SK-N-SH (cell line): ENCODE results near the gene CFAP299. TPM values are rescaled to one million over a fixed set of nuclear protein-coding genes. Genes with fewer than 3 reads are reported as not detected.

Experiments
- CTCF ChIA-PET: fragments of 300-600, 350-600 bp; formaldehyde crosslinking; extraction: SDS; loops from one replicate; lab custom pipeline; 2021; lab: Yijun Ruan, JAX
- POLR2A ChIA-PET: fragments of 350-600 bp; sonication (Branson Sonifier 250); formaldehyde crosslinking; extraction: SDS; loops from one replicate; lab custom pipeline; 2020; ENCODE audit warnings: antibody characterized with exemption, inconsistent platforms; lab: Yijun Ruan, JAX
- DNase-seq: peaks from one replicate; pipeline ENCODE4 v3.0.0; 2012
- H2AFZ ChIP-seq: fragments of 200-600 bp; sonication (generic); 2 replicates; pipeline ENCODE4 v1.8.1; 2016; ENCODE audit warnings: antibody characterized with exemption, mild to moderate bottlenecking, low read depth
- H3F3A ChIP-seq: fragments of 200-600 bp; sonication (generic); replicated peaks from 2 replicates; pipeline ENCODE3; 2016; ENCODE audit warnings: antibody characterized with exemption, mild to moderate bottlenecking; ENCODE audit not compliant: insufficient read depth
- H3K27ac ChIP-seq, 2 experiments: fragments of 200-500 bp in 1 of 2; fragments of 200-600 bp in 1 of 2; sonication (Bioruptor generic) in 1 of 2; sonication (generic), shearing (Covaris generic) in 1 of 2; 2 replicates each; pipeline versions ENCODE4 v1.5.1 to v1.6.1; 2014 to 2016; ENCODE audit warnings: low read depth in 2 of 2, inconsistent platforms in 1 of 2, low read length in 1 of 2, mild to moderate bottlenecking in 1 of 2, mixed read lengths in 1 of 2
- H3K27me3 ChIP-seq: fragments of 200-600 bp; sonication (generic), shearing (Covaris generic); 2 replicates; pipeline ENCODE4 v1.6.1; 2016; ENCODE audit warnings: mixed run types; ENCODE audit not compliant: insufficient read depth
- H3K36me3 ChIP-seq, 2 experiments: fragments of 200-500 bp in 1 of 2; fragments of 200-600 bp in 1 of 2; sonication (Bioruptor generic) in 1 of 2; sonication (generic) in 1 of 2; replicated peaks in 1 of 2; 2 replicates each; pipeline versions ENCODE3 to v1.5.1; 2014 to 2016; ENCODE audit warnings: low read length in 1 of 2, mild to moderate bottlenecking in 1 of 2; ENCODE audit not compliant: insufficient read depth in 2 of 2, control insufficient read depth in 1 of 2
- H3K4me1 ChIP-seq, 2 experiments: fragments of 200-500 bp in 1 of 2; fragments of 200-600 bp in 1 of 2; sonication (Bioruptor generic) in 1 of 2; sonication (generic), shearing (Covaris generic) in 1 of 2; 2 replicates each; pipeline versions ENCODE4 v1.5.1 to v1.6.1; 2014 to 2016; ENCODE audit warnings: low read depth in 1 of 2, low read length in 1 of 2, mixed run types in 1 of 2; ENCODE audit not compliant: insufficient read depth in 2 of 2, control insufficient read depth in 1 of 2
- H3K4me2 ChIP-seq: fragments of 200-600 bp; sonication (generic), shearing (Covaris generic); 2 replicates; pipeline ENCODE4 v1.6.1; 2017; ENCODE audit warnings: mixed run types
- H3K4me3 ChIP-seq, 2 experiments: fragments of 200-500 bp in 1 of 2; fragments of 200-600 bp in 1 of 2; sonication (Bioruptor generic) in 1 of 2; sonication (generic), shearing (Covaris generic) in 1 of 2; 2 replicates each; pipeline versions ENCODE4 v1.5.1 to v1.8.1; 2014 to 2016; ENCODE audit warnings: low read depth in 2 of 2, inconsistent platforms in 1 of 2, low read length in 1 of 2, mild to moderate bottlenecking in 1 of 2, mixed read lengths in 1 of 2, moderate library complexity in 1 of 2
- H3K79me2 ChIP-seq: fragments of 200-600 bp; sonication (generic); 2 replicates; pipeline ENCODE4 v1.8.1; 2017; ENCODE audit warnings: mild to moderate bottlenecking; ENCODE audit not compliant: insufficient read depth
- H3K9ac ChIP-seq: fragments of 200-600 bp; sonication (generic); 2 replicates; pipeline ENCODE4 v1.6.1; 2017; ENCODE audit warnings: mixed run types
- H3K9me2 ChIP-seq: fragments of 200-600 bp; sonication (generic); 2 replicates; pipeline ENCODE4 v1.6.1; 2017; ENCODE audit warnings: mixed run types
- H3K9me3 ChIP-seq: fragments of 200-600 bp; sonication (generic); 2 replicates; pipeline ENCODE4 v1.6.1; 2017; ENCODE audit warnings: mixed run types, mild to moderate bottlenecking, moderate library complexity
- H4K20me1 ChIP-seq: fragments of 200-600 bp; sonication (generic); 2 replicates; pipeline ENCODE4 v1.6.1; 2017; ENCODE audit warnings: mild to moderate bottlenecking, mixed run types; ENCODE audit not compliant: insufficient read depth
- CHD2 ChIP-seq: fragments of 150-350 bp; IDR thresholded peaks from 2 replicates; pipeline ENCODE4 v1.6.1; 2018; ENCODE audit warnings: low read length; ENCODE audit not compliant: partially characterized antibody
- EZH2phosphoT487 ChIP-seq: fragments of 200-600 bp; sonication (generic); IDR thresholded peaks from 2 replicates; pipeline ENCODE4 v1.6.1; 2017; ENCODE audit warnings: low read depth, mixed run types, mild to moderate bottlenecking, antibody characterized with exemption, moderate library complexity, borderline replicate concordance
- FOXJ3 ChIP-seq: sonication (generic); formaldehyde crosslinking; IDR thresholded peaks from 2 replicates; pipeline ENCODE4 v1.5.1; 2020; ENCODE audit warnings: mild to moderate bottlenecking, missing genetic modification reagents
- JUND ChIP-seq: IDR thresholded peaks from 2 replicates; pipeline ENCODE4 v1.4.0; 2012
- MEF2A ChIP-seq: IDR thresholded peaks from 2 replicates; pipeline ENCODE4 v1.4.0; 2012; ENCODE audit warnings: low read depth, borderline replicate concordance
- NFIC ChIP-seq: IDR thresholded peaks from 2 replicates; pipeline ENCODE4 v1.4.0; 2012; ENCODE audit warnings: borderline replicate concordance
- POLR2AphosphoS5 ChIP-seq: IDR thresholded peaks from 2 replicates; pipeline ENCODE4 v1.6.1; 2012; ENCODE audit warnings: low read depth, low read length
- SIN3A ChIP-seq: IDR thresholded peaks from 2 replicates; pipeline ENCODE4 v1.6.1; 2012; ENCODE audit warnings: low read depth, mild to moderate bottlenecking, low read length, moderate library complexity, borderline replicate concordance
- TCF12 ChIP-seq: IDR thresholded peaks from 2 replicates; pipeline ENCODE4 v1.4.0; 2012
- WGBS: methylation state at CpG from one replicate; pipeline ENCODE4 v1.1.6; 2017; ENCODE audit warnings: low lambda C conversion rate; 5-methylcytosine and 5-hydroxymethylcytosine counted together
- polyA plus RNA-seq, 3 experiments: library from polyadenylated mRNA; depleted of rRNA; stranded (reverse); fragments of >200 nt; gene quantifications; 2 replicates each; pipeline ENCODE4 v1.2.3, GENCODE V29; 2012
- TF ChIP-seq, protein P1 (sequence below): IDR thresholded peaks from 2 replicates; pipeline ENCODE4 v1.4.0; 2012; ENCODE audit warnings: low read depth, borderline replicate concordance
- TF ChIP-seq, protein P2 (sequence below): IDR thresholded peaks from 2 replicates; pipeline ENCODE4 v1.6.1; 2012; ENCODE audit warnings: mild to moderate bottlenecking, low read depth, low read length, moderate library complexity
- TF ChIP-seq, protein P3 (sequence below): fragments of 200-600 bp; sonication (generic); IDR thresholded peaks from 2 replicates; pipeline ENCODE4 v1.6.1; 2017; ENCODE audit warnings: antibody characterized with exemption, mild to moderate bottlenecking, moderate library complexity
- TF ChIP-seq, protein P4 (sequence below): IDR thresholded peaks from 2 replicates; pipeline ENCODE4; 2012

The CFAP299 gene
- polyA plus RNA-seq, 1 of the 3 experiments (the other 2 are of a cell fraction), result 1.2 TPM

DNA sequence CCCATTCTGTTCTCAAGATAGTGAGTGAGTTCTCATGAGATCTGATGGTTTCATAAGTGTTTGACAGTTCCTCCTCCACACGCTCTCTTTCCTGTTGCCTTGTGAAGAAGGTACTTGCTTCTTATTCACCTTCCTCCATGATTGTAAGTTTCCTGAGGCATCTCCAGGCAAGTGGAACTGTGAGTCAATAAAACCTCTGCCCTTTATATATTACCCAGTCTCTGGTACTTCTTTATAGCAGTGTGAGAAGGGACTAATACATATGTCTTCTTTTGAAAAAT, 58.4 kb downstream of the CFAP299 start:
- 70% methylated on average over 1 of the region's 1 CpG for WGBS
- no peak overlapping the region for H3K27ac ChIP-seq
- H3K27me3 ChIP-seq, result no peaks in the 10 kb centered on the region
- DNase-seq, result no peak
- H3F3A ChIP-seq, result peaks cover 13% of the 10 kb centered on the region
- peaks cover 0 to 8% of the 10 kb centered on the region in 2 experiments for H3K36me3 ChIP-seq
- POLR2A ChIA-PET, result no interaction called here
- no peak overlapping the region for H2AFZ ChIP-seq
- no peaks in the 10 kb centered on the region for H4K20me1 ChIP-seq
- TF ChIP-seq POLR2AphosphoS5, result no peak
- TF ChIP-seq FOXJ3 (CRISPR knock-in tag), result no peak
- TF ChIP-seq, protein P1, sequence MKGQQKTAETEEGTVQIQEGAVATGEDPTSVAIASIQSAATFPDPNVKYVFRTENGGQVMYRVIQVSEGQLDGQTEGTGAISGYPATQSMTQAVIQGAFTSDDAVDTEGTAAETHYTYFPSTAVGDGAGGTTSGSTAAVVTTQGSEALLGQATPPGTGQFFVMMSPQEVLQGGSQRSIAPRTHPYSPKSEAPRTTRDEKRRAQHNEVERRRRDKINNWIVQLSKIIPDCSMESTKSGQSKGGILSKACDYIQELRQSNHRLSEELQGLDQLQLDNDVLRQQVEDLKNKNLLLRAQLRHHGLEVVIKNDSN, result no peak
- no peak for TF ChIP-seq CHD2
- TF ChIP-seq, protein P2, sequence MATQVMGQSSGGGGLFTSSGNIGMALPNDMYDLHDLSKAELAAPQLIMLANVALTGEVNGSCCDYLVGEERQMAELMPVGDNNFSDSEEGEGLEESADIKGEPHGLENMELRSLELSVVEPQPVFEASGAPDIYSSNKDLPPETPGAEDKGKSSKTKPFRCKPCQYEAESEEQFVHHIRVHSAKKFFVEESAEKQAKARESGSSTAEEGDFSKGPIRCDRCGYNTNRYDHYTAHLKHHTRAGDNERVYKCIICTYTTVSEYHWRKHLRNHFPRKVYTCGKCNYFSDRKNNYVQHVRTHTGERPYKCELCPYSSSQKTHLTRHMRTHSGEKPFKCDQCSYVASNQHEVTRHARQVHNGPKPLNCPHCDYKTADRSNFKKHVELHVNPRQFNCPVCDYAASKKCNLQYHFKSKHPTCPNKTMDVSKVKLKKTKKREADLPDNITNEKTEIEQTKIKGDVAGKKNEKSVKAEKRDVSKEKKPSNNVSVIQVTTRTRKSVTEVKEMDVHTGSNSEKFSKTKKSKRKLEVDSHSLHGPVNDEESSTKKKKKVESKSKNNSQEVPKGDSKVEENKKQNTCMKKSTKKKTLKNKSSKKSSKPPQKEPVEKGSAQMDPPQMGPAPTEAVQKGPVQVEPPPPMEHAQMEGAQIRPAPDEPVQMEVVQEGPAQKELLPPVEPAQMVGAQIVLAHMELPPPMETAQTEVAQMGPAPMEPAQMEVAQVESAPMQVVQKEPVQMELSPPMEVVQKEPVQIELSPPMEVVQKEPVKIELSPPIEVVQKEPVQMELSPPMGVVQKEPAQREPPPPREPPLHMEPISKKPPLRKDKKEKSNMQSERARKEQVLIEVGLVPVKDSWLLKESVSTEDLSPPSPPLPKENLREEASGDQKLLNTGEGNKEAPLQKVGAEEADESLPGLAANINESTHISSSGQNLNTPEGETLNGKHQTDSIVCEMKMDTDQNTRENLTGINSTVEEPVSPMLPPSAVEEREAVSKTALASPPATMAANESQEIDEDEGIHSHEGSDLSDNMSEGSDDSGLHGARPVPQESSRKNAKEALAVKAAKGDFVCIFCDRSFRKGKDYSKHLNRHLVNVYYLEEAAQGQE, result no peak
- TF ChIP-seq MEF2A, result no peak
- TF ChIP-seq SIN3A, result no peak
- TF ChIP-seq EZH2phosphoT487, result no peak
- TF ChIP-seq, protein P3, sequence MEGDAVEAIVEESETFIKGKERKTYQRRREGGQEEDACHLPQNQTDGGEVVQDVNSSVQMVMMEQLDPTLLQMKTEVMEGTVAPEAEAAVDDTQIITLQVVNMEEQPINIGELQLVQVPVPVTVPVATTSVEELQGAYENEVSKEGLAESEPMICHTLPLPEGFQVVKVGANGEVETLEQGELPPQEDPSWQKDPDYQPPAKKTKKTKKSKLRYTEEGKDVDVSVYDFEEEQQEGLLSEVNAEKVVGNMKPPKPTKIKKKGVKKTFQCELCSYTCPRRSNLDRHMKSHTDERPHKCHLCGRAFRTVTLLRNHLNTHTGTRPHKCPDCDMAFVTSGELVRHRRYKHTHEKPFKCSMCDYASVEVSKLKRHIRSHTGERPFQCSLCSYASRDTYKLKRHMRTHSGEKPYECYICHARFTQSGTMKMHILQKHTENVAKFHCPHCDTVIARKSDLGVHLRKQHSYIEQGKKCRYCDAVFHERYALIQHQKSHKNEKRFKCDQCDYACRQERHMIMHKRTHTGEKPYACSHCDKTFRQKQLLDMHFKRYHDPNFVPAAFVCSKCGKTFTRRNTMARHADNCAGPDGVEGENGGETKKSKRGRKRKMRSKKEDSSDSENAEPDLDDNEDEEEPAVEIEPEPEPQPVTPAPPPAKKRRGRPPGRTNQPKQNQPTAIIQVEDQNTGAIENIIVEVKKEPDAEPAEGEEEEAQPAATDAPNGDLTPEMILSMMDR, result no peak
- no peak for TF ChIP-seq JUND
- no peak overlapping the region for H3K4me2 ChIP-seq
- no peak overlapping the region for H3K4me3 ChIP-seq
- peaks cover 9% of the 10 kb centered on the region; the same call in 1 of the 2 replicates for H3K9me3 ChIP-seq
- H3K79me2 ChIP-seq, result peaks cover 5% of the 10 kb centered on the region
- CTCF ChIA-PET, result no interaction called here
- no peaks in the 10 kb centered on the region for H3K9me2 ChIP-seq
- H3K4me1 ChIP-seq, result no peaks in the 10 kb centered on the region
- no peak overlapping the region for H3K9ac ChIP-seq

DNA sequence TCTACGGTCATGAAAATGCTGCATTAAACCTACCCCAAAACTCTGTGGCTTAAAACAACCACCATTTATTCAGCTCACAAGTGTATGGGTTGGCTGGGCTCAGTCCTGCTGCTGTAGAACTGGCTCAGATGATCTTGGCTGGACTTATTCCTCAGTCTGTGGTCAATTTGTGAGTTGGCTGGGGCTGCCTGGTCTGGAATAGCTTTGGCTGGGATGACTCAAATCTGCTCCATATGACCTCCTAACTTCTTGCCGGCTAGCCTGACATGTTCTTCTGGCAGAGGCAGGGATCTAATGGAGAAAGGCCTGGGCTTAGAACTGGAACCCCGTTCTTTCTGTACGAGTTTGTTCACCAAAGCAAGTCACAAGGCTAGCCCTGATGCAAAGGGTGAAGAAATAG, 71.7 kb downstream of the CFAP299 start:
- Histone ChIP-seq H3K4me1 (no peaks in the 10 kb centered on the region), H3K27ac (no peak overlapping the region), H3K4me2 (no peak overlapping the region), H2AFZ (no peak overlapping the region; the same call in 1 of the 2 replicates), H3K4me3 (no peak overlapping the region), H3K9ac (no peak overlapping the region), H3K79me2 (no peaks in the 10 kb centered on the region), H4K20me1 (no peaks in the 10 kb centered on the region), H3K9me2 (no peaks in the 10 kb centered on the region), H3K9me3 (no peaks in the 10 kb centered on the region), H3K27me3 (no peaks in the 10 kb centered on the region), H3K36me3 (no peaks in the 10 kb centered on the region), H3F3A (no peaks in the 10 kb centered on the region)
- 30% methylated on average over 4 of the region's 4 CpGs for WGBS
- DNase-seq, result no peak
- ChIA-PET POLR2A (no interaction called here), CTCF (no interaction called here)
- peak; percentile 24 for TF ChIP-seq NFIC
- peak; percentile 37 for TF ChIP-seq TCF12
- TF ChIP-seq, protein P4, sequence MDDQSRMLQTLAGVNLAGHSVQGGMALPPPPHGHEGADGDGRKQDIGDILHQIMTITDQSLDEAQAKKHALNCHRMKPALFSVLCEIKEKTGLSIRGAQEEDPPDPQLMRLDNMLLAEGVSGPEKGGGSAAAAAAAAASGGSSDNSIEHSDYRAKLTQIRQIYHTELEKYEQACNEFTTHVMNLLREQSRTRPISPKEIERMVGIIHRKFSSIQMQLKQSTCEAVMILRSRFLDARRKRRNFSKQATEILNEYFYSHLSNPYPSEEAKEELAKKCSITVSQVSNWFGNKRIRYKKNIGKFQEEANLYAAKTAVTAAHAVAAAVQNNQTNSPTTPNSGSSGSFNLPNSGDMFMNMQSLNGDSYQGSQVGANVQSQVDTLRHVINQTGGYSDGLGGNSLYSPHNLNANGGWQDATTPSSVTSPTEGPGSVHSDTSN, result no peak
